K562 (cell line): ENCODE data around the gene UBE2L3. TPM values are rescaled to one million over a fixed set of nuclear protein-coding genes. Genes with fewer than 3 reads are reported as not detected.

ENCODE experiments used
- AFF4 ChIP-seq: sonication (generic); formaldehyde crosslinking; IDR thresholded peaks from 2 replicates; pipeline ENCODE4 v1.8.0; 2023; ENCODE audit warnings: mild to moderate bottlenecking, missing genetic modification reagents
- BRD4 ChIP-seq: fragments of 200-600 bp; sonication (generic); IDR thresholded peaks from 2 replicates; pipeline ENCODE4 v1.6.1; 2017; ENCODE audit warnings: inconsistent platforms
- DLX4 ChIP-seq: fragments of 250-450 bp; sonication (Bioruptor Pico); IDR thresholded peaks from 2 replicates; pipeline ENCODE4 v1.6.1; 2021; ENCODE audit warnings: mild to moderate bottlenecking
- EHMT2 ChIP-seq: fragments of 450-650 bp; IDR thresholded peaks from 2 replicates; pipeline ENCODE4 v1.6.1; 2018; ENCODE audit warnings: antibody characterized with exemption
- HEY1 ChIP-seq: fragments of 250-450 bp; sonication (Bioruptor Pico); IDR thresholded peaks from 2 replicates; pipeline ENCODE4 v1.5.0; 2020; ENCODE audit warnings: mild to moderate bottlenecking, moderate library complexity, borderline replicate concordance
- JUN ChIP-seq, 2 experiments: sonication (generic) in 1 of 2; formaldehyde crosslinking in 1 of 2; IDR thresholded peaks; 2 replicates each; pipeline versions ENCODE4 v1.6.1 to v1.8.0; 2012 to 2022; ENCODE audit warnings: borderline replicate concordance in 2 of 2, mild to moderate bottlenecking in 2 of 2, improper control_type of control experiment in 1 of 2, low read depth in 1 of 2, low read length in 1 of 2, missing genetic modification reagents in 1 of 2
- MLLT1 ChIP-seq, 2 experiments: fragments of 450-650 bp; IDR thresholded peaks; 2 replicates each; pipeline ENCODE4 v1.6.1; 2016
- MYC ChIP-seq, 2 experiments: fragments of 250-450 bp in 1 of 2; sonication (Bioruptor Pico) in 1 of 2; IDR thresholded peaks; 2 replicates each; pipeline versions ENCODE4 v1.5.1 to v1.6.1; 2012 to 2021; ENCODE audit warnings: low read depth in 2 of 2, borderline replicate concordance in 1 of 2, improper control_type of control experiment in 1 of 2, low read length in 1 of 2, mild to moderate bottlenecking in 1 of 2, moderate library complexity in 1 of 2
- SAP30 ChIP-seq: fragments of 200-600 bp; sonication (generic); IDR thresholded peaks from 2 replicates; pipeline ENCODE4 v1.6.1; 2012; ENCODE audit warnings: borderline replicate concordance, low read depth, mild to moderate bottlenecking, moderate library complexity, low read length, control low read depth, inconsistent platforms; ENCODE audit not compliant: insufficient read depth, poor library complexity, severe bottlenecking
- STAT6 ChIP-seq: sonication (generic); formaldehyde crosslinking; IDR thresholded peaks from 2 replicates; pipeline ENCODE4 v1.8.1; 2023; ENCODE audit warnings: mild to moderate bottlenecking, missing genetic modification reagents
- TCFL5 ChIP-seq: fragments of 250-450 bp; sonication (Bioruptor Pico); conservative IDR thresholded peaks from 2 replicates; pipeline ENCODE4 v1.6.1; 2021; ENCODE audit warnings: mild to moderate bottlenecking, moderate library complexity, matching md5 sums
- ZFP36 ChIP-seq: fragments of 150-350 bp; IDR thresholded peaks from 2 replicates; pipeline ENCODE4 v1.6.1; 2018; ENCODE audit warnings: low read length, low read depth; ENCODE audit not compliant: partially characterized antibody
- ZNF57 ChIP-seq: fragments of 450-650 bp; formaldehyde crosslinking; IDR thresholded peaks from 2 replicates; pipeline ENCODE4 v1.4.0; 2020; ENCODE audit warnings: mild to moderate bottlenecking, moderate library complexity
- polyA plus RNA-seq, 8 experiments: library from polyadenylated mRNA; depleted of rRNA in 4 of 8; stranded (reverse) in 5 of 8; unstranded in 3 of 8; fragments of >200 nt; fragmentation: Nextera tagmentation in 2 of 8; fragmentation: Illumina TruSeq in 1 of 8; extraction: Ambion mirVana in 2 of 8; extraction: Trizol in 1 of 8; gene quantifications; 2 replicates each; pipeline versions ENCODE4 v1.2.1 to v1.2.3, GENCODE V29; 2011 to 2014; ENCODE audit warnings: inconsistent platforms in 1 of 8, missing spikeins in 1 of 8
- total RNA-seq, 7 experiments: library from RNA; depleted of rRNA in 6 of 7; stranded (reverse); fragments of >200 nt in 6 of 7; fragmentation: Illumina TruSeq in 2 of 7; extraction: Trizol in 2 of 7; gene quantifications; 2 replicates each; pipeline versions ENCODE4 v1.2.1 to v1.2.3, GENCODE V29; 2011 to 2021; ENCODE audit warnings: low replicate concordance in 1 of 7

UBE2L3 gene
- total and polyA plus RNA-seq, 9 of the 15 experiments (the other 6 are each of a cell fraction or from before 2014, with no cell fraction given): 215 to 625 (median 285) TPM

GRCh38 chr22:21629255-21630149 lies 62.0 kb downstream of the UBE2L3 start, which contains the start of gene YDJC (continued):
- no peak for TF ChIP-seq AFF4 (CRISPR knock-in tag)
- no peak for TF ChIP-seq SAP30
- TF ChIP-seq JUN (IDR thresholded peaks at IDR 0.05; ENCODE audit: borderline replicate concordance, low read depth, low read length): peak; percentile 98; the same call in 1 of the 2 replicates
- no peak for TF ChIP-seq JUN (CRISPR knock-in tag; IDR thresholded peaks at IDR 0.05; ENCODE audit: borderline replicate concordance)
- TF ChIP-seq TCFL5 (CRISPR knock-in tag): no peak
- no peak for TF ChIP-seq ZFP36
- TF ChIP-seq HEY1 (CRISPR knock-in tag): no peak
- TF ChIP-seq DLX4 (CRISPR knock-in tag): no peak
- TF ChIP-seq ZNF57 (CRISPR knock-in tag): no peak
- TF ChIP-seq MYC (IDR thresholded peaks at IDR 0.05; ENCODE audit: low read depth, low read length): peak; percentile 100
- TF ChIP-seq MYC (CRISPR knock-in tag; IDR thresholded peaks at IDR 0.05; ENCODE audit: borderline replicate concordance, low read depth): no peak
- TF ChIP-seq BRD4: no peak
- no peak for TF ChIP-seq MLLT1 (IDR thresholded peaks at IDR 0.05)
- TF ChIP-seq EHMT2: no peak
- TF ChIP-seq STAT6 (CRISPR knock-in tag): peak; percentile 99
